ENCODE measurements around the gene LRRK1. TPM values are rescaled to one million over a fixed set of nuclear protein-coding genes. Genes with fewer than 3 reads are reported as not detected.

Gene LRRK1
- total RNA-seq, 1 donor from 2014 or later: not detected

DNA sequence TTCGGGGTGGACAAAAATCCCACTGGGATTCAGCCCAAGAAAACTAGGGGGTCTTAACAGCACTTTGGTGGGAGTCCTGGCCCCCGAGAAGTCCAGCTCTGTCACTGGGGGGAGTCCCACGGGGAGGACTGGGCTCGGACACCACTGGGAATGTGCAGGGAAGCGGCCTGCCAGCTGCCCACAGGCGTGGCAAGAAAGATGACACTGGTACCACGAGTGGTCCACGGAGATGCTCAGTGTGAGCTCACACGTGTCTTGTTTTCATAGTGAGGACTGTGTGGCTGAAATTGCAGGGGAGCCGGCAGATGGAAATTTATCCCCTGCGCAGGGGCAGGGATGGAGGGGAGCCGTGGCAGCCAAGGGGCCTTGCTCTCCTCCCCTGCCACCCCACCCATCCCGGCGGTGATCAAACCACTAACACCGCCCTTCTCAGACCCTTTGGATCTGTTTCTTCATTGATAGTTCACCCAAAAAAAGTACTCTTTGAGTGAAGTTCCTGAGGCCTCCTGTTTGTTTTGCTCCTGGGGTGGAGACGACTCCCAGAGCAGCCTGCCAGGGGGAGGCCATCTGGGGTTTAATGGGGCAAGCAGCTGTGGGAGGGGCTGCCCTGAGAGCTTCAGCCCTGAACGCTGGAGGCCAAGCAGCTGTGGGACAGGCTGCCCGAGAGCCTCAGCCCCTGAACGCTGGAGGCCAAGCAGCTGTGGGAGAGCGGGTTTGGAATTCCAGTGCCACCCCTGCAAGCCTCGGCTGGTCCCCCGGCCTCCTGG lies 130.9 kb downstream of the LRRK1 start:
- Mint-ChIP-seq H3K9me3 (no peaks in the 10 kb centered on the region), H3K4me3 (no peak overlapping the region), H3K27ac (no peak overlapping the region), H3K36me3 (no peaks in the 10 kb centered on the region), H3K27me3 (ENCODE audit: insufficient read depth, low read depth) (peaks cover 17% of the 10 kb centered on the region), H3K4me1 (peaks cover 32% of the 10 kb centered on the region)
- DNase-seq (ENCODE audit: low spot score): no peak
- H2AFZ ChIP-seq (replicated peaks): no peak overlapping the region
- H3K4me3 ChIP-seq: no peak overlapping the region
- no peaks in the 10 kb centered on the region for H3K79me2 ChIP-seq (ENCODE audit: low read depth)
- TF ChIP-seq, protein P1, sequence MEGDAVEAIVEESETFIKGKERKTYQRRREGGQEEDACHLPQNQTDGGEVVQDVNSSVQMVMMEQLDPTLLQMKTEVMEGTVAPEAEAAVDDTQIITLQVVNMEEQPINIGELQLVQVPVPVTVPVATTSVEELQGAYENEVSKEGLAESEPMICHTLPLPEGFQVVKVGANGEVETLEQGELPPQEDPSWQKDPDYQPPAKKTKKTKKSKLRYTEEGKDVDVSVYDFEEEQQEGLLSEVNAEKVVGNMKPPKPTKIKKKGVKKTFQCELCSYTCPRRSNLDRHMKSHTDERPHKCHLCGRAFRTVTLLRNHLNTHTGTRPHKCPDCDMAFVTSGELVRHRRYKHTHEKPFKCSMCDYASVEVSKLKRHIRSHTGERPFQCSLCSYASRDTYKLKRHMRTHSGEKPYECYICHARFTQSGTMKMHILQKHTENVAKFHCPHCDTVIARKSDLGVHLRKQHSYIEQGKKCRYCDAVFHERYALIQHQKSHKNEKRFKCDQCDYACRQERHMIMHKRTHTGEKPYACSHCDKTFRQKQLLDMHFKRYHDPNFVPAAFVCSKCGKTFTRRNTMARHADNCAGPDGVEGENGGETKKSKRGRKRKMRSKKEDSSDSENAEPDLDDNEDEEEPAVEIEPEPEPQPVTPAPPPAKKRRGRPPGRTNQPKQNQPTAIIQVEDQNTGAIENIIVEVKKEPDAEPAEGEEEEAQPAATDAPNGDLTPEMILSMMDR (IDR thresholded peaks at IDR 0.05): no peak
- TF ChIP-seq EZH2 (IDR thresholded peaks at IDR 0.05) (no peak), EZH2phosphoT487 (IDR thresholded peaks at IDR 0.05) (no peak)
- H3K27ac ChIP-seq: no peak overlapping the region
- H4K20me1 ChIP-seq (ENCODE audit: low read depth): no peaks in the 10 kb centered on the region
- H3K27me3 ChIP-seq: peaks cover 39% of the 10 kb centered on the region
- no peaks in the 10 kb centered on the region for H3K9me3 ChIP-seq (ENCODE audit: low read depth)
- H3K4me1 ChIP-seq: peaks cover 13% of the 10 kb centered on the region
- H3K9ac ChIP-seq: no peak overlapping the region
- no peak overlapping the region for H3K4me2 ChIP-seq
- no peaks in the 10 kb centered on the region for H3F3A ChIP-seq (ENCODE audit: low read depth)
- no peaks in the 10 kb centered on the region for H3K36me3 ChIP-seq

DNA sequence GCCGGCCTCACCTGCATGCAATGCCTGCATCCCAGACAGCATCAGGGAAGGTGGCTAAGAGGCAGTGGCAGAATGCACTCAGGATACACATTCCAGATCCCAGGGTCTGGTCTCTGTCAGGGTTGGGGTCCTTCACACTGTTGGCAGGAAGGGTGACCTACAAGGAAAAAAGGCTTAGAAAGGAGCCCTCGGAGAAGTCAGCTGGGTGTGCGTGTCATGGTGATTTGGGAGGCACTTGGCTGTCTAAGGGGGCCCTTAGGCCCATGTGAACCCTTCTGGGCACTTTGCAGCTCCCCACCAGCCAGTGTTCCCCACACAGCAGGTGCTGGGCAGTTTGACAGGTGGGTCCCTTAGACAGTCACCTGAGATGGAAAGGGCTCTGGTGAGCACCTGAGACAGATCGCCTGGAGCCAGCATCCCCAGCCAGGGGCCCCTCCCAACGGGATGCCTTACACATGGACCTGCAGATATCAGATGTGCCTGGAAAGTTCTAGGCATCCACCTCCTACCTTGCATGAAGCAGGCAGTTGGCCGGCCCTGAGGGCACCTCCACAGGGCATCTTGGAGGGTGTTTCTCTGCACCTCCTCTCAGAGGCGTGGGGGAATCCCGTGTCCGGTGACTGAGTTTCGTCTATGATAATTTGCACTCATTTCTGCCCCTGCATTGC lies 131.6 kb downstream of the LRRK1 start:
- H3K27me3 ChIP-seq: peaks cover 32% of the 10 kb centered on the region
- H3K79me2 ChIP-seq (ENCODE audit: low read depth): no peaks in the 10 kb centered on the region
- no peaks in the 10 kb centered on the region for H3K36me3 ChIP-seq
- TF ChIP-seq, protein P1 (IDR thresholded peaks at IDR 0.05): no peak
- no peak for TF ChIP-seq EZH2 (IDR thresholded peaks at IDR 0.05)
- TF ChIP-seq EZH2phosphoT487 (IDR thresholded peaks at IDR 0.05): no peak
- H3K4me3 ChIP-seq: no peak overlapping the region
- H3K27me3 Mint-ChIP-seq (ENCODE audit: insufficient read depth, low read depth): peaks cover 17% of the 10 kb centered on the region
- H3K4me2 ChIP-seq: no peak overlapping the region
- H3K4me1 Mint-ChIP-seq: peaks cover 32% of the 10 kb centered on the region
- no peak overlapping the region for H3K4me3 Mint-ChIP-seq
- H3K9me3 ChIP-seq (ENCODE audit: low read depth): no peaks in the 10 kb centered on the region
- DNase-seq (ENCODE audit: low spot score): no peak
- no peaks in the 10 kb centered on the region for H3F3A ChIP-seq (ENCODE audit: low read depth)
- peaks cover 13% of the 10 kb centered on the region for H3K4me1 ChIP-seq
- H2AFZ ChIP-seq (replicated peaks): no peak overlapping the region
- H3K27ac Mint-ChIP-seq: peak overlapping the region; percentile 50
- no peak overlapping the region for H3K9ac ChIP-seq
- H3K36me3 Mint-ChIP-seq: no peaks in the 10 kb centered on the region
- no peaks in the 10 kb centered on the region for H3K9me3 Mint-ChIP-seq
- H4K20me1 ChIP-seq (ENCODE audit: low read depth): no peaks in the 10 kb centered on the region
- no peak overlapping the region for H3K27ac ChIP-seq

DNA sequence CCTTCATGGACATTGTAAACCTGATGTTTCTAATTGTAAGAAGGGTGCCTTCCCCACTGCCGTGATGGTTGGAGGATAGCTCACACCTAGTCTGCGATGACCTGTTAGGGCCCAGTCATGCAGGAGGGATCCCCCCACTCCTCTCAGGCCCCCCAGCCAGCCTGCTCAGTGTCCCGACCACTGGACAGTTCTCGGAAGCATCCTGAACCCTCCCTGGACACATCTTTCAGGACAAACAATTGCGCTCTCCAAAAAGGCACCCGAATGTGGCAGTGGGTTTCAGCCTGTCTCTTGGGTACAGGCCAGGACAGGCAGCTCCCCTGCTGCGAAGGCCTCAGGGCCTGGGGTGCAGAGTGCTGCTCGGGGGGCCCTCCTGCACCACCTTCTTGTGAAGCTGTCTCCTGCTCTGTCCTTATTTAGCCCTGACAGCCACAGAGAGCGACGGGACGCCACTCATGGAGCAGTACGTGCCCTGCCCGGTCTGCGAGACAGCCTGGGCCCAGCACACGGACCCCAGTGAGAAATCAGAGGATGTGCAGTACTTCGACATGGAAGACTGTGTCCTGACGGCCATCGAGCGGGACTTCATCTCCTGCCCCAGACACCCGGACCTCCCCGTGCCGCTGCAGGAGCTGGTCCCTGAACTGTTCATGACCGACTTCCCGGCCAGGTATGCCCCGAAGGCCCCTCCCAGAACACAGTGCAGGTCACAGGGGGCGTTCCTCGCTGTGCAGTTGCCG lies 132.3 kb downstream of the LRRK1 start:
- DNase-seq (ENCODE audit: low spot score): no peak
- Mint-ChIP-seq H3K27ac (peak overlapping the region; percentile 50), H3K4me3 (no peak overlapping the region), H3K36me3 (no peaks in the 10 kb centered on the region), H3K27me3 (ENCODE audit: insufficient read depth, low read depth) (peaks cover 17% of the 10 kb centered on the region), H3K4me1 (peaks cover 32% of the 10 kb centered on the region), H3K9me3 (no peaks in the 10 kb centered on the region)
- Histone ChIP-seq H3K9me3 (ENCODE audit: low read depth) (no peaks in the 10 kb centered on the region), H3F3A (ENCODE audit: low read depth) (no peaks in the 10 kb centered on the region), H3K4me3 (no peak overlapping the region), H3K4me2 (no peak overlapping the region), H3K9ac (no peak overlapping the region), H3K36me3 (no peaks in the 10 kb centered on the region), H4K20me1 (ENCODE audit: low read depth) (no peaks in the 10 kb centered on the region), H3K27me3 (peaks cover 25% of the 10 kb centered on the region), H3K4me1 (peaks cover 13% of the 10 kb centered on the region), H2AFZ (replicated peaks) (no peak overlapping the region), H3K79me2 (ENCODE audit: low read depth) (no peaks in the 10 kb centered on the region), H3K27ac (no peak overlapping the region)
- TF ChIP-seq, protein P1 (IDR thresholded peaks at IDR 0.05): no peak
- TF ChIP-seq EZH2phosphoT487 (IDR thresholded peaks at IDR 0.05): no peak
- no peak for TF ChIP-seq EZH2 (IDR thresholded peaks at IDR 0.05)

Measured in neural progenitor cell (in vitro differentiated cells).